ENCODE results near the gene SEZ6L2.

- no peak for TF ChIP-seq POLR2A (IDR thresholded peaks at IDR 0.05)
- no peak for TF ChIP-seq CTCF (IDR thresholded peaks at IDR 0.05)
Measured at GRCh38 chr16:29910819-29911675, 11.7 kb upstream of the SEZ6L2 start.

All from Peyer's patch (tissue), 4 donors.